ENCODE results near the gene JMJD1C.
"Not testable (repeated sequence)": the region's sequence is repeated elsewhere in the genome, so short reads cannot be mapped to it uniquely, and the experiment has no call there.

The JMJD1C gene
- total RNA-seq = 49.7 to 223 (median 119) reads per million in 18 experiments

DNA sequence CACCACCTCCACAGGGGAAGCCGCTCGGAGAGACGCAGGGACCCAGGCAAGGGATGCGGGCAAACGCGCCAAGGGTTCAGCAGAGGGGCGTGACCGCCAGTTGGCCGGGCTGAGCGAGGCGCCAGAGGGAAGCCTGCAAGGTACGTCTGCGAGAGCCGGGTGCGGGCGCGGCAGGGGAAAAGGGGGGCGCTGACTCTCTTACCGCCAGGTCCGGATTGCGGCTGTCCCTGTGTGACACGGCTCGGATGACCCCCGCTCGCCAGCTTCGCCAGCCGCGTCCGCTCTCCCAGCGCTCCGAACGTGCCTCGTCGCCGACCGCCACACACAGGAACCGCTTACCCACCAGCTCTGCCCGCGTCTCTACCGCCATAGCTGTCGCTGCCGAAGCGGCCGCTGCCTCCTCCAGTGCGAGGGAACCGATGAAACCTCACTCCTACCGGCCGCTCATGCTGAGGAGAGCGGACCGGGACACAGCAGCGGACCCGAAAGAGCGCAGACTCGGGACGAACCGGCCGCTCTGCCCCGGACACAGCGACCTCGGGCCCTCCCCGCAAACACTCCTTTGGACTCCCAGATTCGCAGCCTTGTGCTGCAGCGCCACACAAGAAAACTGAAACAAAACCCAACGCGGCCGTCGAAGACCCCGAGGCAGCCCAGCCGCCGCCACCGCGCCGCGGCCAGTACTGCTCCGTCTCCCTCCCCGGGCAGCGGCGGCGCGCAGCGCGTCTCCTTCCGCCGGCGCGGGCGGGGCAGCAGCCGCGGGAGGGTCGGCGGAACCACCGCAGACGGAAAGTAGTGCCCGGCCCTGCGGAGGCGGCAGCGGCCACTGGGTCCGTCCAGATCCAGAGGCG, at the start of gene JMJD1C:
Gene JMJD1C (minus strand): TSS at position 685 of the 851 bp plus-strand sequence. CDS start 315 bp downstream, at position 370.
- peak; percentile 63 to 74 for DNase-seq

- no peak for DNase-seq
Observed at GRCh38 chr10:63515002-63515763, 49.4 kb upstream of the JMJD1C start.

DNA sequence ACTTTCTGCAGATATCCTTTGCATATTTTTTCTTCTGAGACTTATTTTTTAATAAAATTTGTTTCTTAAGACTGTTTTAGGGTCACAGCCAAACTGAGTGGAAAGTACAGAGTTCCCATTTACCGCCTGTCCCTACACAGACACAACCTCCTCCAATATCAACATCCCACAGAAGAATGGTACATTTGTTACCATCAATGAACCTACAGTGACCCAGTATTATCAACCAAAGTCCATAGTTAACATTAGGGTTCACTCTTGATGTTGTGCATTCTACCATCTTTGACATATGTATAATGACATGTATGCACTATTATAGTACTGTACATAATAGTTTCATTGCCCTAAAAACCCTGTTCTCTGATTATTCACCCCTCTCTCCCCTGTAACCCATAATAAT, 40.8 kb upstream of the JMJD1C start:
- DNase-seq = no peak

- DNase-seq = no peak
Observed at GRCh38 chr10:63505562-63505961, 39.8 kb upstream of the JMJD1C start.

GRCh38 chr10:63504145-63504881, 38.5 kb upstream of the JMJD1C start:
- no peak for DNase-seq

GRCh38 chr10:63503395-63503794, 37.6 kb upstream of the JMJD1C start:
- DNase-seq = no peak

DNA sequence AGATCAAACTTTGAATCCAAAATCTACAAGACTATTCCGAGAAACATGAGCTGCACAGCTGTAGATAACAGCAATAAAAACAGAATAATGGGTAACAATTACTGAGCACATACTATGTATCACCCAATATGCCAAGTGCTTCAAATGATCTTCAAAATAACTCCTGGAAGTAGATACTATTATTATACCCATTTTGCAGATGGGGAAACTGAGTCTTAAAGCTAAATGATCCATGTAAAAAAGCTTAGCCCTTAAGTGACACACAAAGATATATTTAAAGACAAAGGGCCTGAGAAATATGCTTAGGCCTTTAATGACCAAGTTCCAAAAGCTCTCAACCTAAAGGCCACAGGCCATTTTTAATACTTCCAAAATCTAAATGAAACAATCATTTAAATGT, 37.1 kb upstream of the JMJD1C start:
- DNase-seq = no peak

DNA sequence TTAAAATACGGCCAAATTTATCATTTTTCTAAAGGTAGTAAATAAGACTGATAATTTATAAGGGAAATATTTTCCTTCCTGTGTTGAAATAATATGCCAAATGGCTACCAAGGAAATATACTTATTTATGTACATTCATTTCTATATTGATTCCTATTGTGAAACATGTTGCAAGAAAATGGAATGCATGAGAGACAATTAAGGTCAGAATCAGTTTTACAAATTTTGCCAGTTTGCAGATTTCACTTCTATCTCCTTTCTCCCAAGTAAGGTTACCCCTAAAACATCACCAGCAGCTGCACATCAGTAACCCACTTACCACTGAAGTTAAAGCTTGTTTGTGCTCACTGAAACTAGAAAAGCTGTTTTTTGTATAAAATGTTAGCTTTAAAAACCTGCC, 36.2 kb upstream of the JMJD1C start:
- DNase-seq = no peak

DNA sequence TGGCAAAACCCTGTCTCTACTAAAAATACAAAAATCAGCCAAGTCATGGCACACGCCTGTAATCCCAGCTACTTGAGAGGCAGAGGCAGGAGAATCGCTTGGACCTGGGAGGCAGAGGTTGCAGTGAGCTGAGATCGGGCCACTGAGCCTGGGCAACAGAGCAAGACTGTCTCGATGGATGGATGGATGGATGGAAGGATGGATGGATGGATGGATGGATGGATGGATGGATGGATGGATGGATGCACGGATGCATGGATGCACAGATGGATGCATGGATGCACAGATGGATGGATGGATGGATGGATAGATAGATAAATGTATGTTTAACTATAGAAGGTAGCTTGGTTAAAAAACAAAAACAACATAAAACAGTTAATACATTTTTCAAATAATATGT, 34.8 kb upstream of the JMJD1C start:
- DNase-seq = not testable (repeated sequence)

- peak in 1 of 2 donors; percentile 24 for DNase-seq
Observed at GRCh38 chr10:63498665-63499064, 32.9 kb upstream of the JMJD1C start.

DNA sequence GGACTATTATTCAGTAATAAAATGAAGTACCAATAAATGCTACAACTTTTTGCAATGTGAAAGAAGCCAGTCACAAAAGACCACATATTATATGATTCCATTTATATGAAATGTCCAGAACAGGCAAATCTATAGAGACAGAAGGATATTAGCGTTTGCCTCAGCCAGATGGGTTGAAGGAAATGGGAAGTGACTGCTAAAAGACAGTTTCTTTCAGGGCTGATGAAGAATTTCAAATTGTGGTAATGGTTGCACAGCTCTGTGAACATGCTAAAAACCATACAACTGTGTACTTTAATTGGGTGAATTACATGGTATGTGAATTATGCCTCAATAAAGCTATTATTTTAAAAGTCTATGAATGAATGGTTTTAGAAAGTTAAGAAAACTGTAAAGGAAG, 31.5 kb upstream of the JMJD1C start:
- peak in 1 of 2 donors; percentile 16 for DNase-seq

GRCh38 chr10:63496561-63496960, 30.8 kb upstream of the JMJD1C start:
- no peak for DNase-seq

GRCh38 chr10:63494951-63495350, 29.2 kb upstream of the JMJD1C start:
- no peak for DNase-seq

- no peak for DNase-seq
Observed at GRCh38 chr10:63493004-63493403, 27.2 kb upstream of the JMJD1C start.

GRCh38 chr10:63492317-63492690, 26.5 kb upstream of the JMJD1C start:
- not testable (repeated sequence) for DNase-seq

- DNase-seq = peak in 1 of 2 donors; percentile 13
Observed at GRCh38 chr10:63491588-63492316, 26.0 kb upstream of the JMJD1C start.

DNA sequence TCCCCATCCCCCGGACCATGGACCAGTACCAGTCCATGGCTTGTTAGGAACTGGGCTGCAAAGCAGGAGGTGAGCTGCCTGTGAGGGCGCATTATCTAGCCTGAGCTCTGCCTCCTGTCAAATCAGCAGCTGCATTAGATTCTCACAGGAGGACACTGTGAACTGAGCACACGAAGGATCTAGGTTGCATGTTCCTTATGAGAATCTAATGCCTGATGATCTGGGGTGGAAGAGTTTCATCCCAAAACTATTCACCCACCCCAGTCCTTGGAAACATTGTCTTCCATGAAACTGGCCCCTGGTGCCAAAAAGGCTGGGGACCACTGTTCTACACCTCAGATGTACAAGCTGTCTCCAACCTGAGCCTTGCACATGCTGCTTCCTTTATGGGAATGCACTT, 24.1 kb upstream of the JMJD1C start:
- no peak for DNase-seq

- no peak for DNase-seq
Observed at GRCh38 chr10:63487990-63488389, 22.2 kb upstream of the JMJD1C start.

- no peak for DNase-seq
Observed at GRCh38 chr10:63483983-63484382, 18.2 kb upstream of the JMJD1C start.

GRCh38 chr10:63481815-63482421, 16.1 kb upstream of the JMJD1C start:
- DNase-seq = no peak

DNA sequence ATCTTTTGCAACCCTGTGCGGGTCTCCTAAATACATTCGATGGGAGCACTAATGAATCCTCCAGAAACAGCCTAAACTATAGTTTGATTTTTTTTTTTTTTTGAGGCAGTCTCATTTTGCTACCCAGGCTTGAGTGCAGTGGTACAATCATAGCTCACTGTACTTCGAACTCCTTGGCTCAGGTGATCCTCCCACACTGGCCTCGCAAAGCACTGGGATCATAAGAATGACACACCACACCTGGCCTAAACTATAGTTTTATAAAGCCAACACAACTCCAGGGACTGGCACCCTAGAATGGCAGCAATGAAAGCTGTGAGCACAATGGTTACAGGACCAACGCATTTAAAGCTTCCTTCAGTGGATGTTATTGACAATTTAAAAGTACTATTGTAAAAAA, 14.5 kb upstream of the JMJD1C start:
- no peak for DNase-seq

GRCh38 chr10:63478564-63478963, 12.8 kb upstream of the JMJD1C start:
- DNase-seq = no peak
